ENCODE data around the gene KCNQ2.

The KCNQ2 gene

DNA sequence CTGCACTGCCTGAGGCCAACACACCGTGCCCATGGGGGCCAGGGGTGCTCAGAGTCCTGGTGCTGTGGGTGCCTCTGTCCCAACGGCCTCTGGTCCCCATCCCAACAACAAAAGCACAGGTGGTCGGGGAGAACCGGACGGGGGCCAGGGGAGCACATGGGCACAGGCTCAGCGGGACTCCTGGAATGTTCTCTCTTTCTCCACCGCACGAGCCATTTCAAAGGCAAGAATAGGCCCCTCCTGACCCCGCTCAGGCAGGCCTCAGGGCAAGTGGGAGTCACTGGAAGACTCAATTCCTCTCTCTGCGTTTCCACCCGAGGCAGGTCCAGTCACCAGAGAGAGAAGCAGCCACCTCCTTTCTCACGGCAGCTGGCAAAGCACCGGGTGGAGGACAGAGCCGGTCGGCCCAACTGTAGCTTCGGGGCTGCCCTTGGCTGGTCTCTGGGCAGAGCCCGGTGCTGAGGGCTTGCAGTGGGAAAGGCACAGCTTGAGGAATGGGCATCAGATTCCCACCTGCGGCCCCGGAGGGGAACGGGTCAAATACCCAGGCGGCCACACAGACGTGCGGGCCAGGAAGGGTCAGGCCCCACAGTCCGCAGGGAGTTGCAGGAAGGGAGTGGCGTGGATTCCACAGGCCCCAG, 55.2 kb downstream of the KCNQ2 start:
- DNase-seq (ENCODE audit: low read depth, low spot score): peak; percentile 60

DNA sequence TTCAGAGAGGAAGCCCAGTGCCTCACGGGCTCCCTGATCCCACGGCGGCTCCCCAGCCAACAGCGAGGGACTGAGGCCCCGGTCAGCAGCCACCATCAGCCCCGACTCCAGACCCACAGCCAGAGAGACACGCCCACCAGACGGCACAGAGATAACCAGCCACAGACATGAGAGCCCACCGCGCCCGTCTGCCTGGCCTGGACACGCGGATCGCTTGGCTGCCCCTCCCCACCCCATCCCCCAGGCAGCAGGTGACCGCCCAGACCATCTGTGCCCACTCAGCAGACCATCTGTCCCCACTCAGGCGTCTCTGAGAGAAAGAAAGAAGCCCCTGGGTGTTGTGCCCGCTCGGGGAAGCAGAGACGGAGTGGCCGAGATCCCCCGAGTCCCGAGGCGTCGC, 55.8 kb downstream of the KCNQ2 start:
- DNase-seq (ENCODE audit: low read depth, low spot score): no peak

GRCh38 chr20:63415647-63416391, 56.6 kb downstream of the KCNQ2 start:
- DNase-seq (ENCODE audit: low read depth, low spot score): no peak

DNA sequence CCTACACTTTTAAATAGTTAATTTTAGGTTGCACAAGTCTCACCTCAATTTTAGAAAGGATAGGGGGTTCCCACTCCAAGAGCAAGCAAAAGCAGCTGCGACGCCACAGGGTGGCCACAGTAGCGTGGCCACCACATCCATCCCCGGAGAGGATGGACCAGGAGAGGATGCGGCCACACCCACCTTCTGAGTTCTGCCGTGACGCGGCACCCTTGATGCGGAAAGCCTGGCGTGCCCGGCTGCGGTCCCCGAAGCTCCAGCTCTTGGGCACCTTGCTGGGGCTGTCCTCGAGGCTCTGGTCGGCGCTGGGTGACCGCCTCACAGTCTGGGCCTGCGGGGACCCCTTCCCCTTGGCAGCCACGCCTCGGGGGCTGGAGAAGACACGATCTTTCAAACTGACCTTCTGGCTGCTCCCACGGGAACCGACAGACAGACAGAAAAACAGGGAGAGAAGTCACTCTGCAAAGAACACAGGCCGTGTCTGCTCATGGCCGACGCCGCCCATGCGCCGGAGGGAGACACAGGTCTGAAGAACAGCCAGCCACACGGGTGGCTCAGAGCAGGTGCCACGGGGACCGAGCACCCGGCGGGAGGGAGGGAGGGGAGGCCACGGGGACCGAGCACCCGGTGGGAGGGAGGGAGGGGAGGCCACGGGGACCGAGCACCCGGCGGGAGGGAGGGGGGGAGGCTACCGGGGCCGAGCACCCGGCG, 57.6 kb downstream of the KCNQ2 start:
- no peak for DNase-seq (ENCODE audit: low read depth, low spot score)

DNA sequence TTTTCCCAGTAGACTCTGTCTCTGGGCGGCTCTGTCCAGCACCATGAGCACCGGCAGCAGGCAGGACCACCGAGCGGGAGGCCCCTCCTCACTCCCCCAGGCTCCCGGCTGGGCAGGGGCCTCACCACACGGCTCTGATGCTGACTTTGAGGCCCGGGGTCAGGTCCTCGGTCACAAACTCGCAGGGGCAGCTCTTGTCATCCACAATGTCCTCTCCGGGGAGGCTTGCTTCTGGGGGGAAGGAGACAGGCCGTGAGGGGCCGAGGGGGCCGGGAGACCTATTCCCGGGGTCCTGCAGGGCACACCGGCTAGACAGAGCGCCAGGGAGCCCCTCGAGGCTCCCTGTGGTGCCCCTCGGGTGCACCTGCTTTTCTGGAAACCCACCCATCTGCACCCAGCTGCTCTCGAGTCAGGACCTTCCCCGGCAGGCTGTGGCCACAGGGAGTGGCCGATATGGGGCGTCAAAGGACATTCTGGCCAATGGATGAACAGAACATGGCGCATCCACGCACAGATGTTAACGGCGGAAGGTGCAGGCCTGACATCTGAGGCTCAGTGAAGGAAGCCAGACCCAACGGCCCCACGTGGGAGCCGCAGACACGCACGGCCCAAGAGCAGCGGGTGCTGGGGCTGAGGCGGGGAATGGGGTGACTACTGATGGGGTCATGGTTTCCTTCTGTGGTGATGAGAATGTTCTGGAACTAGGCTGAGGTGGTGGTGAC, 58.3 kb downstream of the KCNQ2 start:
- no peak for DNase-seq (ENCODE audit: low read depth, low spot score)

GRCh38 chr20:63413323-63413722, 59.1 kb downstream of the KCNQ2 start:
- DNase-seq (ENCODE audit: low read depth, low spot score): no peak

- no peak for DNase-seq (ENCODE audit: low read depth, low spot score)
These were observed 59.6 kb downstream of the KCNQ2 start for GRCh38 chr20:63412889-63413288.

- DNase-seq (ENCODE audit: low read depth, low spot score): no peak
These were observed 60.4 kb downstream of the KCNQ2 start for GRCh38 chr20:63411898-63412631.

- no peak for DNase-seq (ENCODE audit: low read depth, low spot score)
These were observed 61.1 kb downstream of the KCNQ2 start for GRCh38 chr20:63411151-63411897.

DNA sequence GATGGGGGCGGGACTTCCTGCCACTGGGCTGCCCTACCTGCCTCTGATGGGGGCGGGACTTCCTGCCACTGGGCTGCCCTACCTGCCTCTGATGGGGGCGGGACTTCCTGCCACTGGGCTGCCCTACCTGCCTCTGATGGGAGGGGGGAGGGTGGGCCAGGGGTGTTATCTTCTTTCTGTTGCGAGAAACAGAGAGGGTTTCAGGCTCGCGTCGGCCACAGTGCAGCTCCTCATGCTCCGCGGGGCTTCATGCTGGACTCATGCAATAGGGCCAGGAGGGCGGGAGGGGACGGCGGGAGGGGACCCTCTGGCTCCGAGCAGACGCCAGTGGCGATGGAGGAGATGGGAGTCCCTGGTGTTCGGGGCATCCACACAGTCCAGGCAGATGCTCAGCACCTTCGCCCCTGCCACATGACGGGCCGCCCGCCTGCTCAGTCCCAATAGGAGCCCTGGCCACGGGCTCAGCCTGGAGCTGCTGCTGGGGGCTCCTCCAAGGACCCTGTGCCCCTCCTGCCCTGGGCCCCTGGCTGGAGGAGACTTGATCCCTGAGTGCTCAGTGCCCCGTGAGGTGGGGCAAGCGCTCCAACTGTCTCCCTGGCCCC, 62.5 kb downstream of the KCNQ2 start:
- no peak for DNase-seq (ENCODE audit: low read depth, low spot score)

DNA sequence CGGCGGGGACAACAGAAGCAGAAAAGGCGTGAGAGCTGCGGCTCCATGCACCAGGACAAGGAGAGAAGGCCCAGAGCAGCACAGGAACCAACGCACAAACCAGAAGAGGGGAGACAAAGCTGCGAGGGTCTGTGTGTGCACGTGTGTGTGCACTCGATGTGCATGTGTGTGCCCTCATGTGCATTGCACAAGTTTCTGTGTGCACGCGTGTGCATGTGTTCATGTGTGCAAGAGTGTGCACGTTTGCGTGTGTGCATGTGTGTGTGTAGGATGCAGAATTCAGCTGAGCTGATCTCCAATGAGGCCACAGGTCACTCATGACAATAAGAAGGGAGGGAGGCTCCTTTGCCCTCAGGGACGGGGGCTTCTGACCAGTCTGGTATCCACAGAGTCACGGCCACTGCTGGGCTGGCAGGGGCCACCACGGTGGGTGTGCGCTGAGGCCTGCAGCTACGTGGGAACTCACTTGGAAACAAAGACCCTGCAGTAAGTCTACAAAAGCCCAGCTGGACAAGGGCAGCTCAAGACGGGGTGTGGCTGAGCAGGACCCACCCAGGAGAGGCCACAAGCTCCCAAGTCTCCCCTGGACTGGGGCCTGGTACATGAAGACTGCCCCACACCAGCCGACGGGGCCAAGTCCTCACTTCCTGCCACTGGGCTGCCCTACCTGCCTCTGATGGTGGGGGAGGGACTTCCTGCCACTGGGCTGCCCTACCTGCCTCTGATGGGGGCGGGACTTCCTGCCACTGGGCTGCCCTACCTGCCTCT, 63.2 kb downstream of the KCNQ2 start:
- DNase-seq (ENCODE audit: low read depth, low spot score): no peak

DNA sequence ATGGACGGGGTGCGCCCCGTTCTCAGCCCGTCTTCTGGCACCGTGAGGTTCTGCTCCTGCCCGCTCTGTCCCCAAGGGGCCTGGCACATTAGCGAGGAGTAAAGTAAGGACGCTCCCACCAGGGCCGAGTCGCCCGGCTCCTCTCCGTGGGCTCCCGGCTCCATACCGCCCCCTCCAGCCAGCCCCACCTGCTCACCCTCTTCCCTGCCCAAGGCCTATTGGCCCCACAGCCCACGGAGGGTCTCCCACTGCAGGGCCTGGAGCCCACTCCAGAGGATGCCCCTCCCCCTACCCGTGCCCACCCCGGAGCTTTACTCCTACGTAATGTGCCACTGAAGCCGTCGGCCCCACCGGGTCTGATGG, 63.8 kb downstream of the KCNQ2 start:
- no peak for DNase-seq (ENCODE audit: low read depth, low spot score)

- no peak for DNase-seq (ENCODE audit: low read depth, low spot score)
These were observed 64.3 kb downstream of the KCNQ2 start for GRCh38 chr20:63407928-63408683.

DNA sequence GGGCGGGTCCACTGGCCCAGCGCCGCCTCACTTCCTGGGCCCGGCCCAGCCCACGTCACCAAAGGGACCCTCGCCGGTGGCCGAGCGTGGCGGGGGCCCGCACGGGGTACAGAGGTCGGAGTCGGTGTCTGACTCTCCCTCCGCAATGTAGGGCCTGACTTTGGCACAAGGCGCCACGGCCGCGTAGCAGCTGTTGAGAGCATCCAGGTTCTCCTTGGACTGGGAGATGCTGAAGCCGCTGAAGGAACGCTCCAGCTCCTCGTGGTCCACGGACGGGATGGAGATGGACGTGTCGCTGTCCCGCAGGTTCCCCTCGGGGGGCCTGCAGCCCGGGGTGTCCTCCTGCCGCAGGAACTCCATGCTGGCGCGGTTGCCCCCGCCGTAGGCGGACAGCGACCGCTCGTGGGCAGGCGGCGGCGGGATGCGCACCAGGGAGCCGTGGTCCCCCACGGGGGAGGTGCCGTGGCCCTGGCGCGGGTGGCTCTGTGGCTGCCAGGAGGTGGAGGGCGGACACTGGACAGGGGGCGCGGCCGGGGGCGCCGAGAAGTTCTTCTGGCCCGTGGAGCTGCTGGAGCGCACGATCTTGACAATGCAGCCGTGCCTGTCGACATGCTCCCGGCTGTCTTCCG, 65.7 kb downstream of the KCNQ2 start:
- DNase-seq (ENCODE audit: low read depth, low spot score): no peak

DNA sequence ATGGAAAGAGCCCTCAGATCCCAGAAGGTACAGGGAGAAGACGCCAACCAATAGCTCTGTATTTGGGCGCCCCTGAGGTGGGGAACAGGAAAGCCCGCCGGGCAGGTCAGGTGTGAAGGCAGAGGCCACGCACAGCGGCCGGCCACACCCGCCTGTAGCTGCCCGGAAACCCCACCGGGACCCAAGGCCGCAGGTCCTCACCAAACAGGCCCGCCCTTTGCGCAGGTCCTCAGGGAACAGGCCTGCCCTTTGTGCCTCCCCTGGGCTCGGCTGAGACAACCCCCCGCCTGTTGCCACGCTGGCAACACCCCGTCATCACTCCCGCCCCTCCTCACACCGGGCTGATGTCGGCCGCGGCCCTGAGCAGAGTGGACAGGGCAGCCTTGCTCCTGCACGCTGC, 66.4 kb downstream of the KCNQ2 start:
- no peak for DNase-seq (ENCODE audit: low read depth, low spot score)

- no peak for DNase-seq (ENCODE audit: low read depth, low spot score)
These were observed 67.2 kb downstream of the KCNQ2 start for GRCh38 chr20:63405102-63405730.

- no peak for DNase-seq (ENCODE audit: low read depth, low spot score)
These were observed 68.0 kb downstream of the KCNQ2 start for GRCh38 chr20:63404129-63405085.

Measured in ELF-1 (cell line).